IPS-18c (cell line): ENCODE results near the gene SMC6.

Experiments
- H3K4me3 ChIP-seq: 2 replicates; pipeline ENCODE4 v1.7.0; 2013; ENCODE audit warnings: low read depth, mild to moderate bottlenecking, low read length, moderate library complexity; ENCODE audit not compliant: insufficient read depth
- H3K9me3 ChIP-seq: one replicate; pipeline ENCODE4 v1.6.1; 2013; ENCODE audit warnings: mild to moderate bottlenecking, low read length, moderate library complexity; ENCODE audit not compliant: control insufficient read depth, insufficient read depth

Gene SMC6

DNA sequence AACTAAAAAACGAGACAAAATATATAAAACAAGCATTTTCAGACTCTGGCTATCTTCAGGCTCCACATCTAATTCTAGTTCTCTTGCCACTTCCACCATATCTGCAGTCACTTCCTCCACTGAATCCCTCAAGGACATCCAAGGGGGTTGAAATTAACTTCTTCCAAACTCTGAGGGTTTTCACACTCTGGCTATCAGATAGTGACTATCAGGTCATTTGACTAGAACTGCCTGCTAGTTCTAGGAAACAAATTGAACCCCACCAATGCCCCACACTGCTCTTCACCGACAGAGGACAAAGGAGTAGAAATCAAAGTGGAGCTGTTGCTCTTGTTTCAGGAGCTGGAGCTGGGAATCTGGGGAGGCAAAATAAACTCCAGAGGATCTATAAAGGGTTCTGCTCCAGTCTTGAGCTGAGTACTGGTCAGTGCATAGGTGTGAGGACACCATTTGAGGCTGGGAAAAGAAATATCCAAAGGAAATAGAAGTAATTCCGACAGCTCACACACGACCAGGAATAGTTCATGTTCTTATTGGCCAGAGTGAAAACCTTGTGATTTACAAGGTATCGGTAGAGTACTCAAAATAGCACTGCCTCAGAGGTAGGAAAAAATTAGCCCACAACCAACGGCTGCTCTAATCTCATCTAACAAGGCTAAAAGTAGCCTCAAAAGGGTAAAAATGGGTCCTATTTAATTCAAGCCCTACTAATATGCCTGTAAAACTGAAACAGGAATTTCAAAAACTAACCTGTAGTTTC, 71.3 kb downstream of the SMC6 start:
- Histone ChIP-seq H3K9me3 (no peaks in the 10 kb centered on the region), H3K4me3 (no peak overlapping the region)

DNA sequence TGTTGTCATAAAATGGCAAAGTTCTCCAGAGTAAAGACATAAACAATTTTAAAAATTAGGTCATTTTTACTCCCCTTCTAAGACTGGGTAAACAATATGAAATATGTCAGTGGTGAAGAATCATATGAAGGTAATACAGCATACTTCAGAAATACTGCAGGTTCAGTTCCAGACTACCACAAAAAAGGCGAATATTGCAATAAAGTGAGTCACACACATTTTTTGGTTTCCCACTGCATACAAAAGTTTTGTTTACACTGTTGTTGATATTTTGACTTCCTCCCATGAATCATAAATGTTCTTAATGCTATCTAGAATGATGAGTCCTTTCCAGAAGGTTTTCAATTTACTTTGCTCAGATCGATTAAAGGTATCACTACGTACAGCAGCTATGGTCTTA, 73.5 kb downstream of the SMC6 start:
- H3K9me3 ChIP-seq: no peaks in the 10 kb centered on the region

DNA sequence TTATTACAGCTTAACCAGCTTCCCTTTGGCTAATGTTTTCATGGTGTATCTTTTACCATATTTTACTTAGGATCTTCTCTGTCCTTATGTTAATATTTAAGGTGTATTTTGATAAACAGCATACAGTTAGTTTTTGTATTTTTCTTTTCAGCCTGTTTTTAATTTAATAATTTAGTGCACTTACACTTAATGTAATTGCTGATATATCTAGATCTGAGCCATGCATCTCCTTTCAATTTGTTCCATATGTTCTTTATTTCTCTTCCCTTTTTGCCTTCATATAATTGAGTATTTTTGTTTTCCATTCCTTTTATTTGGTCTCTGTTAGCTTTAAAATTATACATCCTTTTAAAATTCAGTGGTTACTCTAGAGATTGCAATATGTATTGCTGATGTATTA, 78.8 kb downstream of the SMC6 start:
- no peak overlapping the region for H3K4me3 ChIP-seq
- no peaks in the 10 kb centered on the region for H3K9me3 ChIP-seq

More for the DNA sequence above, 73.5 kb downstream of the SMC6 start:
- no peak overlapping the region for H3K4me3 ChIP-seq

- H3K4me3 ChIP-seq: no peak overlapping the region
- H3K9me3 ChIP-seq: no peaks in the 10 kb centered on the region
Measured at GRCh38 chr2:17672583-17673317, 80.9 kb downstream of the SMC6 start.

DNA sequence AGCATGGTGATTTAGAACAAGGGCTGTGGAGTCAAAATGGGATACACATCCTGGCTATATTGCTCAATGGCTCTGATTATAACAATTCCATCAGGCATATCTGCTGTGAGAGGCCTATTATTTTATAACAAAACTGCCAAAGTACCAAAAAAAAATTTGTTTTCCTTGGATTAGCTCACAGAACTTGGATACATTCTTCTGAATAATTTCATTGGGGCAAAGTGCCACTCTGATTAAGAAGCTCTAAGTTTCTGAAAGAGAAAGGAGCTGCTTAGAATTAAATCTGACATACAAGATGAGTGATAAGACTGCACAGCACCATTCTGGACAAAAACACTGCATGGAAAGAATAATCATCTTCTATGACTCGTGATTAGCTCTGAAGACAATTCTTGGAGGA, 85.7 kb downstream of the SMC6 start:
- Histone ChIP-seq H3K9me3 (no peaks in the 10 kb centered on the region), H3K4me3 (no peak overlapping the region)

GRCh38 chr2:17664534-17664933, 89.1 kb downstream of the SMC6 start:
- no peaks in the 10 kb centered on the region for H3K9me3 ChIP-seq

DNA sequence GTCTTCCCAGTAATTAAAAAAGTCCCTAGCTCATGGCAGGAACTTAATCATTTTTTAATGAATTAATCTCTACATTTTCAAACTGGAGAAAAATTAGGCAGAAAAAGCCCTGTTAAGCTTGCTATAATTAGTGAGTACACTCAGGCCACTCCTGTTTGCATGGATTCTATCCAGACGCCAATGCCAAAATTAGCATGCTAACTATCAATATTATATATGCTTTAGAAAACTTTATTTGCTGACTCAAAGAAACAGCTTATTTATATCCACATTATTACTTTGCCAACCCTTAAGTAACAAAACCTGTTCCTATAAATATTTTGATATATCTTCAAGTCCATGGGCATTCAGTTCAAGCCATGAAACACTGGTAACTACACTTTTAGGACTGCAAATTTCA, 90.9 kb downstream of the SMC6 start:
- Histone ChIP-seq H3K9me3 (no peaks in the 10 kb centered on the region), H3K4me3 (no peak overlapping the region)

More at GRCh38 chr2:17664534-17664933, 89.1 kb downstream of the SMC6 start:
- H3K4me3 ChIP-seq: no peak overlapping the region

GRCh38 chr2:17661460-17661859, 92.2 kb downstream of the SMC6 start:
- H3K4me3 ChIP-seq: no peak overlapping the region

GRCh38 chr2:17660219-17660618, 93.4 kb downstream of the SMC6 start:
- no peak overlapping the region for H3K4me3 ChIP-seq
- H3K9me3 ChIP-seq: no peaks in the 10 kb centered on the region

More at GRCh38 chr2:17661460-17661859, 92.2 kb downstream of the SMC6 start:
- H3K9me3 ChIP-seq: no peaks in the 10 kb centered on the region

DNA sequence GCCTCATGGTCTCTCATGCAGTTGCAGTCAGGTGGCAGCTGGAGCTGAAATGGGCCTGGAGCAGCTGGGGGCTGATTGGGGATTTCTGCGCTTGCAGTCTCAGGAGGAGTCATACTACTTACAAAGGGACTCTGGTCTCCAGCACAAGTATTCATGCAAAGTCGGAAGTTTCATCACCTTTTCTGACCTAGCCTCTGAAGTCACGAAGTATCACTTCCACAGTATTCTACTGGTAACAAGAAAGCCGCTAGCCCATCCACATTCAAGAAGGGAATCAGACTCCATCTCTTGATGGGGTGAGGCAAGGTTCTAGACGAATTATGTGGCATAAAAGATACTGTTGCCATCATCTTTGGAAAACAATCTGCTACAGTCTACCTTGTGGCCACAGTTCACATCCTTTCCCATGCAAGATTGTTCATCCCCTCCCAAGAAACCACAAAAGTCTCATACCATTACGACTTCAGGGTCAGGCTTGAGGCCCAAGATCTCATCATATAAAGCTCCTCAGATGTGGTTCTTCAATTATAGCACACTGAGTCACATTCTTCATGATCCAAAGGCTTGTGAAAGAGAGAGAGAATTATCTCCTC, 95.3 kb downstream of the SMC6 start:
- Histone ChIP-seq H3K9me3 (no peaks in the 10 kb centered on the region), H3K4me3 (no peak overlapping the region)

- no peaks in the 10 kb centered on the region for H3K9me3 ChIP-seq
- H3K4me3 ChIP-seq: no peak overlapping the region
Measured at GRCh38 chr2:17657759-17658158, 95.9 kb downstream of the SMC6 start.

DNA sequence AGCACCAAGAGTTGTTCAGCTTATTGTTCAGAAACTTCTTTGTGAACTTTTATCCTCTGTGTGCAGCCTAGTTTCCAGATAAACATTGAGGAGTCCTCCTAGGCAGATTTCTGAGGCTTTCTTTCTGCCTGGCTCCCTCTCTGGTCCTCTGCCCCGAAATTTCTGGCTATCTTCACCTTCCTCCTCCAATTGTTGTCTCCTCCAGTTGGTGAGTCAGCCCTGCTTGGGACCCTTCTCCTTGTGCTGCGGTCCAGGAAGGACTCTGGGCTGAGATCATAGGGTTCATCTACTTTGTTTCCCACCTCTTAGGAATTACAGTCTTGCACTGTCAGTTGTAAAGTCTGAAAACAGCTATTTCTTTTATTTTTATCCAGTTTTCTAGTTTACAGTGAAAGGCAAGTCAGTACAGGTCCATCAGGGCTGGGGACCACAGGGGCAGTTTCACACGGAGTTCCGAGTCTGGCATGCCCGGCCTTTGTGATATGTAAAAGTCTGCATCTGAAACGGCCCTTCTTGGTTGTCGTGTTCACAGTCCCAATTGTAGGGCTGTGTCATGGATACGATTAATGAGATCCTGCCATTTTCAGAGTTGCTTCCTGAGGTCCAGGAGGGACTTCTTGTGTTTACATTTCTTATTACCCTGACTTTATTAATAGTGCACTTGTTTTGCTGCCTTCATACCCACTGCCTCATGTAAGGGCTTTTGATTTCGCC, 100.8 kb downstream of the SMC6 start:
- Histone ChIP-seq H3K4me3 (no peak overlapping the region), H3K9me3 (no peaks in the 10 kb centered on the region)

DNA sequence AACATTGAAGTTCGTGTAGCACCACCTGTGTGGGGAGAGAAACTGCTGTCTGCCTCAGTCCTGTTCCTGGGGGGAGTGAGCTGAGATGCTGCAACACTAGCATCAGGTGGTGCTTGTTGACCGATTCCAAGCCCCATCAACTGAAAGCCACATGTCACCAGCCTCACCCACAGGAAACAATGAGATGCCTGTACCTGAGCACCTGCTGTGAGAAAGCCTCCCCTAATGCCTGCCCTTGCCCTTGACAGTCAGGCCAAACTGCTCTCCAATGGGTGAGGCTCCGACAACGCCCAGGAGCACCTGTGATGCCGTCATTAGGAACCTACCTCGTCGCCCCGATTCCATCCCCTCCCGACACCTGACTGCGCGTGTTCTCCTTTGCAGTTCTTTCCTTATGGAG, 104.6 kb downstream of the SMC6 start:
- no peak overlapping the region for H3K4me3 ChIP-seq
- H3K9me3 ChIP-seq: no peaks in the 10 kb centered on the region

DNA sequence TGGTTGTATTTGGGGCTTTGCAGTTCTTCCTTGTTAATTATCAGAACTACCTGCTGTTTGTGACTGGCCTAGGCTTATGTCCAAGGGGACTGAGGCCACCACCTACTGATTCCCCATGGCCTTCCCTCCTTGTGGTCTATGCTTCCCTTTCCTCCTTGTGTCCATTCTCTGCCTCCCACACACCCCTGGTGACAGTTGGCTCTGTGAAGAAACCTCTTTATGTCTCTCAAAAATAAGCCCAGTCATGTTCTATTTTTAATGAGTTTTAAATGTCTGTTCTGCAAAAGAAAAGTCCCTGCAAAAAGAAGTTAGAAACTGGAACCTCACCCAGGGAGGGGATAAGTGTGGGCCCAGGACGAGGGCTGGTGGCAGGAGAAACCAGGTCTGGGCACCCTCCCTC, 105.0 kb downstream of the SMC6 start:
- H3K9me3 ChIP-seq: no peaks in the 10 kb centered on the region
- H3K4me3 ChIP-seq: no peak overlapping the region

GRCh38 chr2:17646838-17647701, 106.5 kb downstream of the SMC6 start:
- Histone ChIP-seq H3K4me3 (no peak overlapping the region), H3K9me3 (no peaks in the 10 kb centered on the region)

DNA sequence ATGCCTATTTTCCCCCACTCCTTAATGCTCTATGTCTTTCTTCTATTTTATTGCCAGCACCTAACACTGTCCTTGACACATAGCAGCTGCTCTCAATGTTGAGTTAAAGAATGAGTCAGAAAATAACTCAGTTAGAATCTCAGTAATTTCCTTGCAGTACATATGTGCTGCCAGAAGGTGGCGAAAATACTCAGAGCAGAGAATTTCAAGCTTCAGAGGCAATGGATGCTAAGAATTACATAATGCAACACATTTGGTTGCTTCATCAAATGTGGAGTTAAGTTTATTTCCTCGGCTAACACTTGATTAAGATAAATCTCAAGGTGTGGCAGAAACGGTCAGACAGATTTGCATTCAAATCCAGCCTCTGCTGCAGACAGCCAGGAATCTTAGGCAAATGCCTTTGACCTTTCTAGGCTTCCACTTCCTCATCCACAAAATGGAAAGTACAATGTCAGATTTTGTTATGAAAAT, 107.5 kb downstream of the SMC6 start:
- H3K4me3 ChIP-seq: no peak overlapping the region
- H3K9me3 ChIP-seq: no peaks in the 10 kb centered on the region
